Head of caudate nucleus (tissue), 42 donors: Measurements from ENCODE around the gene FOXL2.
A peak's percentile ranks its signal among the peaks of the same experiment; 100 is the strongest.
"Not testable (repeated sequence)": the region's sequence is repeated elsewhere in the genome, so short reads cannot be mapped to it uniquely, and the experiment has no call there.

Experiments used
- DNase-seq, 42 donors: peaks; one replicate each; pipeline versions ENCODE4 v3.0.0 to v3.0.0-alpha.2; 2020 to 2021; ENCODE audit warnings: mixed read lengths in 7 of 42
- intact Hi-C: fragments of 100-400 bp; cut with DNase I; formaldehyde crosslinking; loops from one replicate; pipeline ENCODE4 v1.15.0; 2022

FOXL2 gene

DNA sequence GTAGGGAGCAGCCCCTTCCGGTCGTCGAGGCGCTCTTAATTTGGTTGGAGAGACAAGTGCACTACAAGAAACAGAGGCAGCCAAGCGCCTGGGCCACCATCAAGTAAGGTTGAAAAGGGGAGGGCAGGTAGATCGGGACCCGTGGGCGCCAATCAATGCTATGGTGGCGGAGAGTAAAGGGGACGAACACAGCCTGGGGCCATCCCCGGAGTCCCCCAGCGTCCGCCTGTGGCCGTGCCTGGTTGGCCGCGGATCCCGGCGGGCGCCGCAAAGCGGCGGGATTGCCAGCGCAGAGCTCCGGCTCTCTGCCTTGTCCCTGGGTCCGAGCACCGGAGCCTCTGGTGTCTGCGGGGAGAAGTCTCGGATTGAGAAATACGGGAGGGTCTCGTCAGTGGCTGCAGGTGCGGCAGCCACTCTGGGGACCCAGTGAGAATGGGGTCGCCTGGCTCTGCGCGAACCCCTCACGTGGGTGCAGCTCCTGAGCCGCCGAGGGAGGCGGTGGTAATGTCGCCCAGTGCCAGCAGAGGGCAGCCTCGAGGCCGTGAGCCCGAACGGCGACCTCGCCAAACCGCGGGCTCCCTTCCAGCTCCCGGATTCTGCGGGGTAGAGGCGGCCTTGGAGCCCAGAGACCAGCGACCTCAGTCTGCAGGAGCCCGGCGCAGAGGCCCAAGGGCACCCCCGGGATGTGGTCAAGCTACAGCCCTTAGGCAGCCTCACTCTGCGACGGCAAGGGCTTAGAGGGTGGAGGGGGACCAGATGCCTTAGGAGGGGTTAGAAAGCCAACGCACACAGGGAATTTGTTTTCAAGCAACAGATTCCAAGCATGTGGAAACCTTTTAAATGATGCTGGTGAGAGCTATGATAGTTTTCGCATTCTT is 10.8 kb downstream of the FOXL2 start:
- DNase-seq: peak; percentile 42 to 88 (median 74)
- intact Hi-C loops: loop anchor here (5.0 kb wide), 1 partner anchor 391 kb away; no protein-coding TSS in a partner anchor

DNA sequence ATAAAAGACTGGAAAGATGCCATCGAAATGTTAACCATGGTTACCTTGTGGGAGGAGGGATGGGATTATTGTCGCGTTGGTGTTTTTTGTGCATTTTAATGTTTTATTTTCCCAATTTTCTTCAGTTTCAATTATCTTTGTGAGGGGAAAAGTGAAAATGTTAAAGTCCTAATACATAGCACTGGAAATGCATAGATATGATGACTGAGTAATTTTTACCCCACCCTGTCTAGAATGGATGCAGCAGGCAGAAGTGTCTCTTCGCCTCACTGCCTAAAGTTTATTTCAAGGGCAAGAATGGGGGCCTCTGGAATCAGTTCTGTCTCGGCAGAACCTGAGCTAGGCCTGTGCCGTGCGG is 11.5 kb downstream of the FOXL2 start:
- intact Hi-C loops: loop anchor here (5.0 kb wide), 1 partner anchor 392 kb away; no protein-coding TSS in a partner anchor
- DNase-seq: no peak

DNA sequence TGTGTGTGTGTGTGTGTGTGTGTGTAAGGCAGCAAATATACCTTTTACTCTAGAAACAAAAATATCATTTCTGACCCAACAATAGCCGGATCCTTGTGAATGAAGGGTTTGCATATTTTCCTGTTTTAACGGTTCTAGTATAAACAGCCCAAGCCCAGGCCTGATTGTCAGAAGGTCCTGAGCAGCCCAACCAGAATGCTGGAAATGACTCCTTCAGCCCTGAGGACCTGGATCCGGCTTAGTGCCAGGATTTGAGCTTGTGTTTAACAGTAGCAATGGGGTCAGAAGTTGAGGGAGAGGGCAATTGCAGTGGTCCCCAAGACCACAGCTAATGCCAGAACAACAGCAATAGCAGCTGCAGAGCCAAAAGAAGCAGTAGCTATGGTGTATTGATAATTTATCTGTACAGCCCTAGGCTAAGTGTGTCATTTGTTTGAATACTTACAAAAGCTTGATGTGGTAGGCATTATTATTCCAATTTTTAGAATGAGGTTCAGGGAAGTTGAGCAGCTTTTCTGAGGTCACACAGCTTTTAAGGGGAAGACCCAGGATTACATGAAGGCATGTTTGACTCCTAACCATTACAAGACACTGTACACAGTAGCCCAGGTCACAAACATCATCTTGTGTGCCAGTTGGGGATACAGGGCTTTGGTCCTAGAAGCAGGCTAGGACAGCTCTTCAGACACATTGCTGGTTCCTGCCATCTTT is 12.8 kb downstream of the FOXL2 start:
- no peak for DNase-seq
- intact Hi-C loops: no loop called here

DNA sequence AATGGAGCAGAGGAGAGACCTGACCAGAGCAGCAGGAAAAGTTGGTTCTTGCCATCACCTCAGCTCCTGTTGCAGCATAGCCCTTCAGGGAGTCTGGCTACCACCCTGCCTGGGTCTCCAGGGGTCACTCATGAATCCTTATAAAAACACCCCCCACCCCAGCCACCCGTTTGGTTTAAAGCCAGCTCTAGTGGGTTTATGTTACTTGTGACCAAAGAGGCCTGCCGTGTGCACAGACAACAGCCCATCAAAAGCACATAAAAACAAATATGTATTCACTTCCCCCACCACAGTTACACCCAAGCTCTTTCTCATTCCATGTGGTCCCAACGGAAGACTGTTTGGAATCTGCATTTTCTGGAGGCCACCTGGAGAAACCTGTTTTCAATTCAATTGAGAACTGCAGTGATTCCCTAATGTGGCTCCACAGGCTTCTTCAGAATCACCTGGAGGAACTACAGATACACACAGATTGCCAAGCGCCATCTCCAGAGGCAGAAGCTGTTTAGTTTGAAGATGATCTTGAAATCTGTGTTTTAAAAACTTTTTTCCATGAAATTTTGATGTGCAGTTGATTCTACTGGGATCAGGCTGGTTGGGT is 13.8 kb downstream of the FOXL2 start:
- intact Hi-C loops: no loop called here
- no peak for DNase-seq

DNA sequence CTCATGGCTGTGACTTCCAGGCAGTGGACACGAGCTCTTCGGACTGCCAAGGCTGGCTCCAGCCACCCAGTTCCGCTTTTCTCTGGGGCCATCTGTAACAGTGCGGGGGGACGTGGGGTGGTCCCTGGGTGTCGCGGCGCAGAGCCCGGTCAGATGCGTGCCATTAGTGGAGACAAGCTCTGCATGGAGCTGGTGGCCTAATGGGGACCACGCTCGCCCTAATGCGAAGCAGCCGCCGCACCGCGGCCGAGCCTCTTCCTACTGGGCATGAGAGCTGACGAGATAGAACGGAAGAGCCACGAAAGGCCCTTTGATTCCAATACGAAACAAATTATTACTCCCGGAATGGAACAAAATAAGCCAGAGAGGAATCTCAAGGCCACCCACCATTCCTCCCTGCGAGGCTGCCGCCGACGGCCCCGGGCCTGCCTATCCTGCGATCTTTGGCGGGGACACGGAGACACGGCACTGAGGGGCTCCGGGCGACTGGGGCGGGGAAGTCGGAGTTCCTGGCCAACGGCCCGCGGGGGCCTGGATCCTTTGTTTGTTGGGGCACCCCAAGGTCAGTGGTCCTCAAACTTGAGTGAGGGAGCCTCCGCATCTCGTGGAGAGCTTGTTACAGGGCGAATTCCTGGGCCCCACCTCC is 18.1 kb downstream of the FOXL2 start:
- intact Hi-C loops: no loop called here
- DNase-seq: no peak

DNA sequence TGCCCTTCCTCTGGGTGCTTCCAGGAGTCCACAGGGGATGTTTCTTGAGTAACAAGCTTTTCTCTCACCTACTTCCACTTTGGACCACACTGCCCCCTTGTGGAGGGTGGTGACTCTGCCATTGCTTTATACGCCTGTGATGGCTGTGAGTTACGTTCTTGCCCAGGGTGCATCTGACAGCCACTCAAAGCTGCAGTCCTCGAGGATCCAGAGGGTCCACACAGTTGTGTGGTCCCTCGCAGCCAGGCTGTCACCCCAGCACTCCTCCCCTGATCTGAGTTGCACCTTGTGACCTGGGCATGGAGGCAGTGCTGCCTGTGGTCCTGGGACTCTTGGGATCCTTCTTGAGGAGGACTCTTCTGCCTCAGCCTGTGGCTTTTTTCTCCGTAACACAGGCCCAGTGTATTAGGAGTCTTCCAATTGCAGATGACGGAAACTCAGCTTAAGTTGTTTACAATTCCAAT is 23.4 kb downstream of the FOXL2 start:
- peak; percentile 28 to 92 (median 86) for DNase-seq
- intact Hi-C loops: no loop called here

DNA sequence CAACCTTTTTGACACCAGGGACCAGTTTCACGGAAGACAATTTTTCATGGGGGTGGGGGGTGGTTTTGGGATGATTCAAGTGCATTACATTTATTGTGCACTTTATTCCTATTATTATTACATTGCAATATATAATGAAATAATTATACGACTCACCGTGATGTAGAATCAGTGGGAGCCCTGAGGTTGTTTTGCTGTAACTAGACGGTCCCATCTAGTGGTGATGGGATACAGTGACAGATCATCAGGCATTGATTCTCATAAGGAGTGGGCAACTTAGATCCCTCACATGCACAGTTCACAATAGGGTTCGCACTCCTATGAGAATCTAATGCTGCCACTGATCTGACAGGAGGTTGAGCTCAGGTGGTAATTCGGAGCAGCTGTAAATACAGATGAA is 24.5 kb downstream of the FOXL2 start:
- DNase-seq, intact Hi-C loops: not testable (repeated sequence)

DNA sequence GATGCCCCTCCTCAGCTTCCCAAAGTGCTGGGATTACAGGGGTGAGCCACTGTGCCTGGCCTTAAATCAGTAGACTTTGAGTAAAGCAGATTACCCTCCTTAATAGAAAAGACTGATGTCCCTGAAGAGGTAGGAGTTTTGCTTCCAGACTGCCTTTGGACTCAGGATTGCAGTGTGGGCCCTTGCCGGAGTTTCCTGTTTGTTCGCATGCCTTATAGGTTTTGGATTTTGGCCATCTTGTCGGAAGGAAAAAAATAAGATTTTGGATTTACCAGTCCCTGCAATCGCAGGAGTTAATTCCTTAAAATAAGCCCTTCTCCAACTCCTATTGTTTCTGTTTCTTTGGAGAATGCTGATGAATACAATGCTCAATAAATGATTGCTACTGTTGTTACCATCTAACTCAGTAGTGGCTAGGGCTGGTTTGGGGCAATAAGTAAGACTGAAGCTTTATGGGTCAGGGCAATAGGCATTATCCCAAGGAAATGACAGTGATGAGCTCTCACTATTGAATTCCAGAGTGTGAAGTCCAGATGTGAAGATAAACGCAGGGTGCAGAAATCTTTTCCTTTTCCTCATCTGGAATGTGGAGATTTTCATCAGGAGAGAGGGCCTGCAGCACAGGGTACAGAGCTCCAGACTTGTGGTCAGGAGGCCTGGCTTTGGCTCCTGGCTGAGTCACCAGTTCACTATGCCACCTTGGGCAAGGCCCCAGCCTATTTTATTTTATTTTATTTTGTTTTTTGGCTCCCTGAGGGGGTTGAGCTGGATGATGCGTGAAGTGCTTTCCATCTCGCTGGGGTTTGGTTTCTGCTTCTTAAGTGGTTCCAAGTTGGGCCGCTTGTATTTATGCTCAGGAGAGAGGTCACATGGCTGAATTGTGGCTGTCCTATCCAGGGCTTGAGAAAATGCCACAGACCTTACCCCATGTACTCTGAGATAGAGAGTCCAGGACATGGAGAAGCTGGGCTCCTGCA is 25.3 kb downstream of the FOXL2 start:
- no peak for DNase-seq
- intact Hi-C loops: no loop called here

DNA sequence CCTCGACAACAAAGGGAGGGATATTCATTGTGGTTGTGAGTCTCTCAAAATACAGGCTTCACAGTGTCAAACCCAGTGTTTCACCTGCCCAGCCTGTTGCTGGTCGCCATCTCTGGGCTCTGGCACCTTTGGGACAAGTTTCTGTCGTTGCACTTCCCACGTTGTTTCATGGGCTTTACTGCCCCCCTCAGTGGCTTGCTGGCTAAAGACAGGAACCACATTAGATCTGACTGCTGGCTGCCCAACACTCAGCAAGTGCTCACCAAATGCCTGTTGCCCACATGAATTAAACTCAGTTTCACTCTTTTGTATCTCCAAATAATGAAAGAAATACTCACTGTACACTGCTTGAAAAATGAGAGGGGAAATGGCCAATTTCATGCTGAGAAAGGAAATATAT is 27.6 kb downstream of the FOXL2 start:
- intact Hi-C loops: loop anchor here (5.0 to 10.0 kb wide), 3 partner anchors 85 to 312 kb away; partner anchors contain the start of genes FAIM and PIK3CB
- no peak for DNase-seq

DNA sequence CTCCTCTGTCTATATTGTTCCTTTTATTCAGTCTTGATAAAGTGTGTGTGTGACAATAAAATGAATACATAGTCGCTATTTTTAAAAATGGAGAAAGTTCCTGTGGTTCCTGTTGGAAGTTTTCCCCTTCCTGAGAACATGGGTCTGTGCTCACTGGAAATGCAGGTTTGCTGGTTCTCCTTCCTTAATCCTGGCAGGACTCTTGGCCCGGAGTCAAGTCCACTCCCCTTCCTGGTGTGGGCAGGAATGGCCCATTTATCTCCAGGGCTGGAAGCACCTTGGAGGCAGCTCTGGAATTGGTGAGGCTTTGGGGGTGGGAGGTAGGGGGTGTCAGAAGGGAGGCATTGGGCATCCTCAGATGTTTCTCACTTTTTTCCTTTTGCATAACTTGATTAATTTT is 30.1 kb downstream of the FOXL2 start:
- intact Hi-C loops: loop anchor here (5.0 to 10.0 kb wide), 3 partner anchors 82 to 310 kb away; partner anchors contain the start of genes FAIM and PIK3CB
- DNase-seq: no peak

DNA sequence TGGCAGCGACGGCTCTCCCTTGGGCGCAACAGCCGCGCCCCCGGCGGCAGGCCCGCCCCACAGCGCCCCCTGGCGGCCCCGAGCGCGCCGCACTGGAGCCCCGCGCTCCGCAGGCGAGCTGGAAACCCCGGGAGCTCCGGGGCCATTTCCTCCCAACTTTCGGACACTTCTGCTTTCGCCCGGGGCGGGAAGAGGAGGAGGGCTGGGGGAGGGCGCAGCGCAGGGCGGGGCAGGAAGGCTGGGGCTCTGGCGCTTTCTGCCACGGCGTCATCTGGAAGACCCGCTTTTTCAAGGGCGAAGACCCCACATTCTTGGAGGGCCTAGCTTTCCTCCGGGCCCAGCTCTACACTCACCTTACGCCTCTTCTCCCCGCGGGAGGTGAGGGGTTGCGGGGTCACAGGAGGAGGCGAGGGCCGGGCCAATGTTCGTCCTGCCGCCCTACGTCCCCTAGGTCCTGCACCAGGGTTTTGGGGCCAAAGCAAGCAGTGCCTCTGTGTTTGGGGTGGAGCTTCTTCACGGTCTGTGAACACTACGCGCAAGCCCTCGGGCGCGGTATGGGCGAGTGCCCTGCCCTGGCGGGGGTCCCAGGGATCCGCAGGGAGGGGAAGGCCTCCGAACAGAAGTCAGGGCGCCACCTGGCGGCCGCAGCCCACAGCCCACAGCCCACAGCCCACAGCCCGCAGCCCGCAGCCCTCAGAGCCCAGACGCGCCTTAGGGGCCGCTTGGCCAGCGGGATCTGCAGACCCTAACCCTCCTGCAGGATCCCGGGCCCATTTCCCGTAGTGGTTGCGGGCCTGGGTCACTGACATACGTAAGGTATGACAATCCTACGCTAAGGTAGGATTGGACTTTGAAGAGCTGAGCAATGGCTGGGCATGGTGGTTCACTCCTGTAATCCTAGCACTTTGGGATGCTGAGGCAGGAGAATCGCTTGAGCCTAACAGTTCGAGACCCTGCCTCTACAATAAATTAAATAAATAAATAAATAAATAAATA is 31.1 kb downstream of the FOXL2 start:
- DNase-seq: peak; percentile 76 to 95 (median 91)
- intact Hi-C loops: loop anchor here (1.0 to 10.0 kb wide), 4 partner anchors 81 to 322 kb away; partner anchors contain the start of genes CEP70, FAIM and PIK3CB

DNA sequence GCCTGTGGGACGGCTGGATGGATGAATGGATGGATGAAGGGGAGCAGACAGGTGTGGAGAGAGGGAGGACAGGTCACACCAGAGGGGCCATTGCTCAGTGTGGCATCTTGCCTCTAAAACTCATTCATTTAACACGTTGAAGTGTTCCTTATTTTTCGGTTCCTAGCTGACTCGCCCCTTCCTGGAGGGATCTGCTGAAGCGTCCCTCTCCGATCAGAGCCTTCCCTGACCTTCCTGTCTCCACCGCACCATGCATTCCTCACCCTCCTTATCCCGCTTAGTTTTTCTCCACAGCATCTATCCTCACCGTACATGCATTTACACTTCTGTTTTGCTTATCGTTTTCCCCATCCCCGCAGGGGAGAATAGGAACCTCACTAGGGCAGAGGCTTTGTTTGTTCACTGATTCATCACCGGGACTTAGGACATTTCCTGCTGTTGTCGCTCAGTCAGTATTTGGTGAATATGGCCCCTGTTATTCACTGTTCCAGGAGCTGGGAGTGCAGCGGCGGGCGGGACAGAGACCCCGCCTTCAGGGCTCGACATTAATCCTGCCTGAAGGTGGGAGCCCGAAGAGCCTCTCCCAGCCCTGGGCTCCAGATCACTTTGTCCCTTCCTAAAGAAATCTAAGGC is 32.0 kb downstream of the FOXL2 start:
- DNase-seq: no peak
- intact Hi-C loops: loop anchor here (1.0 to 10.0 kb wide), 4 partner anchors 80 to 321 kb away; partner anchors contain the start of genes CEP70, FAIM and PIK3CB

DNA sequence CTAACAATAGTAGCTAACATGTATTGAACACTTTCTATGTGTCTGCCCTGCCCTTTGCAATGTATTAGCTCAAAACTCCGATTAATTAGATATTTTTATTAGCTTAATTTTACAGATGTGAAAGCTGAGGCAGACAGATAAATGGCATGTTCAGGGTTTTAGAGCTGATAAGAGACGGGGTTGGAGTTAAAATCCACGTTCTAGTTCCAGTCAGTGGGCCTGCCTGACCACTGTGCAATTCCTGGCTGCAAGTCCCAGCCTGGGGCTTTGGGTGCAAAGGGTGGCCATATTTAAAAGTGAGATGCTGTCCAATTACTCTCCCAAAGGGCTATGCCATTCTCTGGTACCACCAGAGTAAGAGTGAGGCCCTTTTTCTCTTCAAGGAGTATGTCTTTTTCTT is 33.2 kb downstream of the FOXL2 start:
- intact Hi-C loops: loop anchor here (10.0 kb wide), 1 partner anchor 79 kb away; the partner anchor contains the start of gene PIK3CB

DNA sequence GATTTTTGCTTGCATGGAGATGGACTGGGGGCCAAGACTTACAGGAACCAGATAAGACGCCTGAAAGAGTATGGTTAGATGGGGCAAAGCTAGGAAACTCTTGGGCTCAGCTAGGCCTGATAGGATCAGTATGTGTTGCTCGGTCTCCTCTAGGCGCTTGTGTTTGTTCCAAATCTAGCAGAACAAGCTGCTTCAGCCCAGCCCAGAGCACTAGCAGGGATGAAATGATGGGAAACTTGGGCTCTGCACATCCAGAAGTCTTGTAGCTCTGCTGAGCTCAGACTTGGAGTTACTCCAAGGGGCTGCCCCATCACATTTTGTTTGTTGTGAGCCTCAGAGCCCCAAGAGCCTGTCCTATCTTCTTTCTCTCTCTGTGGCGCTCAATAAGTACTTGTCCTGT is 34.7 kb downstream of the FOXL2 start:
- intact Hi-C loops: loop anchor here (10.0 kb wide), 1 partner anchor 77 kb away; the partner anchor contains the start of gene PIK3CB
- DNase-seq: no peak

More for the DNA sequence above, 33.2 kb downstream of the FOXL2 start:
- no peak for DNase-seq

DNA sequence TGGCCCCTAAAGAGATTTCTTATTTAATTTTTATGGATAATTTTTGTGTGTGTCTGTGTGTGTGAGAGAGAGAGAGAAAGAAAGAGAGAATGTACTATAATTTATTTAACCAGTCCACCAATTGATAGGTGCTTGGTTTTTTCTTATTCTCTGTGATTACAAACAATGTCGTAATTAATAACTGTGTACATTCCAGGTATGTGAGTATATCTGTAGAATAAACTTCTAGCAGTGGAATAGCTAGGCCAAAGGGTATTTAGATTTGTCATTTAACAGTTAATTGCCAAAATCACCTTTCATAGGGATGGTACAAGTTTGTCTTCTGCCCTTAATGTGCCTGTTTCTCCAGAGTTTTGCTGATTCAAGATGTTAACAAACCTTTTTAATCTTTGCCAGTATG is 35.3 kb downstream of the FOXL2 start:
- DNase-seq: no peak

DNA sequence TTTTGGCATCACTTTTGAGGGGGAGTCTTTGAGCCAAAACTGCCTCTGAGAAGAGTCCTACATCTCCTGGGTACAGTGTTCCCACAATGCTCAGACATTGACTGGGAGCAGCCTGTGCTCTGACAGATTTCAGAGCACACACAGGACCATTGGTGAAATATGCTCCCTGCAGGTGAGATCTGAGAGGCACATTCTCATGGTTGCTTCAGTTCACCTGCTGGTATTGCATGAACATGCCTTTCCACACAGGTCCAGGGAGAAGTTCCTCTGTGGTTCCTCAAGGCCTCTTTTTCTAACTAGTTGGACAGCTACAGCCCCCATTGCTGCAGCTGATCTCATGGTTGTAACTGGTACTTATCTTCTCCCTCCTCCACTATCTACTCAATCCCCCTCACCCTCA is 37.0 kb downstream of the FOXL2 start:
- DNase-seq: no peak
- intact Hi-C loops: loop anchor here (10.0 kb wide), 1 partner anchor 75 kb away; the partner anchor contains the start of gene PIK3CB

More for the DNA sequence above, 35.3 kb downstream of the FOXL2 start:
- intact Hi-C loops: loop anchor here (10.0 kb wide), 1 partner anchor 77 kb away; the partner anchor contains the start of gene PIK3CB
